Measurements from ENCODE around the gene SLC8A2. TPM values are rescaled to one million over a fixed set of nuclear protein-coding genes. Genes with fewer than 3 reads are reported as not detected.

The SLC8A2 gene
- total and polyA plus RNA-seq, 2 donors (not counting 1 experiment from before 2014, with no cell fraction given), result 0.07 TPM; not detected in 1

GRCh38 chr19:47447470-47448359, 24.0 kb downstream of the SLC8A2 start:
- H3K27ac ChIP-seq (ENCODE audit: low read length in 2 of 2), result no peak overlapping the region
- H3K9ac ChIP-seq (ENCODE audit: low read length), result no peak overlapping the region
- Mint-ChIP-seq H3K9me3 (ENCODE audit: insufficient read depth) (no peaks in the 10 kb centered on the region), H3K27ac (no peak overlapping the region), H3K4me1 (peaks cover 28% of the 10 kb centered on the region), H3K4me3 (peak overlapping the region; percentile 45), H3K27me3 (peaks cover 77% of the 10 kb centered on the region)
- H4K20me1 ChIP-seq (ENCODE audit: control insufficient read depth, insufficient read depth, low read length, poor library complexity, severe bottlenecking), result no peaks in the 10 kb centered on the region
- DNase-seq, result peak; percentile 54
- ChIA-PET POLR2A (no interaction called here), CTCF (interaction anchor here (2.2 kb wide), 1 partner anchor 11 kb away, joined by 9 read pairs; no protein-coding TSS in a partner anchor)
- no peaks in the 10 kb centered on the region for H3K79me2 ChIP-seq (ENCODE audit: control insufficient read depth, insufficient read depth, low read length)
- H3K4me3 ChIP-seq (ENCODE audit: control extremely low read depth in 1 of 5, extremely low read depth in 1 of 5, insufficient read depth in 1 of 5, low read depth in 2 of 5, low read length in 4 of 5), result peak overlapping the region in 1 of 5 experiments; percentile 9
- no peaks in the 10 kb centered on the region for H3K36me3 ChIP-seq (replicated peaks in 1 of 2; ENCODE audit: control extremely low read depth in 1 of 2, control insufficient read depth in 1 of 2, extremely low read depth in 1 of 2, insufficient read depth in 2 of 2, low read length in 1 of 2)
- H3K9me3 ChIP-seq (ENCODE audit: control extremely low read depth in 1 of 3, control insufficient read depth in 2 of 3, insufficient read depth in 1 of 3, low read length in 2 of 3), result peaks cover 0 to 44% (median 6%) of the 10 kb centered on the region in 3 donors
- H3K4me1 ChIP-seq (ENCODE audit: control insufficient read depth in 2 of 2, insufficient read depth in 2 of 2, low read length in 2 of 2), result peaks cover 32 to 42% of the 10 kb centered on the region in 2 donors
- H3K4me2 ChIP-seq (replicated peaks; ENCODE audit: low read depth, low read length, poor library complexity, severe bottlenecking), result peak overlapping the region; percentile 84
- intact Hi-C loops (cut with micrococcal nuclease), result no loop called here
- peaks cover 0 to 70% (median 43%) of the 10 kb centered on the region in 4 experiments for H3K27me3 ChIP-seq (replicated peaks in 1 of 4; ENCODE audit: control extremely low read depth in 1 of 4, control insufficient read depth in 3 of 4, insufficient read depth in 4 of 4, low read length in 3 of 4)
- no peak for TF ChIP-seq EZH2 (IDR thresholded peaks at IDR 0.05; ENCODE audit: borderline replicate concordance, insufficient read depth, low read depth, low read length, poor library complexity, severe bottlenecking)
- TF ChIP-seq CTCF (IDR thresholded peaks at IDR 0.05), result no peak
- peak overlapping the region; percentile 19 for H2AFZ ChIP-seq (ENCODE audit: insufficient read depth, low read depth, low read length, poor library complexity, severe bottlenecking)
- ATAC-seq (ENCODE audit: low read depth), result no peak
- 16% methylated on average over 94 of the region's 95 CpGs for WGBS (ENCODE audit: insufficient coverage)
